Ovary (tissue), 3 donors: ENCODE measurements around the gene NUP50.

ENCODE experiments used
- POLR2A ChIP-seq: fragments of 450-650 bp; IDR thresholded peaks from one replicate; pipeline ENCODE4 v1.6.1; 2017; ENCODE audit warnings: antibody characterized with exemption, mild to moderate bottlenecking, moderate library complexity
- TF ChIP-seq, protein P1 (sequence below), 3 donors: fragments of 450-650 bp in 2 of 3; fragments of 200-600 bp in 1 of 3; IDR thresholded peaks; one replicate each; pipeline versions ENCODE4 v1.5.1 to v1.8.0; 2016 to 2022; ENCODE audit warnings: antibody characterized with exemption in 3 of 3, mild to moderate bottlenecking in 1 of 3
- donor health status: DM: no; HTN: no; CAD: no.

DNA sequence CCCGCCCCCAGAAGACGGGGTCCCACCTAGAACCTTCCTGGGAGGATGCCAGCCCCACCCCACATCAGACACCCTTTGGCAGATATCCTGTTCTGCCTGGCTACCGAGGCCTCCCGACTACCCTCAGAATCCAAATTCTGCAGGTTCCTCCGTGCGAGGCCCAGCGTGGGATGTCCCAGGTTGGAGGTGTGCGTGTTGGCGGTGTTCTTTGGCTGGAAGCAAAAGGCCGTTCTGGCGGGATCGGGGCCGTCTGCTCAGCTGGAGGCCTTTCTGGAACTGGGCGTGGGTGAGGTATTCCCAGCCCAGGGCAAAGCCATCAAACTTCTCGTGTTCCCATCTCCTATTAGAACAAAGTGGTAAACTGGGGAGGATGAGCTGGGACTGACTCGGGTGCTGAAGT is 32.6 kb downstream of the NUP50 start:
- TF ChIP-seq, protein P1, sequence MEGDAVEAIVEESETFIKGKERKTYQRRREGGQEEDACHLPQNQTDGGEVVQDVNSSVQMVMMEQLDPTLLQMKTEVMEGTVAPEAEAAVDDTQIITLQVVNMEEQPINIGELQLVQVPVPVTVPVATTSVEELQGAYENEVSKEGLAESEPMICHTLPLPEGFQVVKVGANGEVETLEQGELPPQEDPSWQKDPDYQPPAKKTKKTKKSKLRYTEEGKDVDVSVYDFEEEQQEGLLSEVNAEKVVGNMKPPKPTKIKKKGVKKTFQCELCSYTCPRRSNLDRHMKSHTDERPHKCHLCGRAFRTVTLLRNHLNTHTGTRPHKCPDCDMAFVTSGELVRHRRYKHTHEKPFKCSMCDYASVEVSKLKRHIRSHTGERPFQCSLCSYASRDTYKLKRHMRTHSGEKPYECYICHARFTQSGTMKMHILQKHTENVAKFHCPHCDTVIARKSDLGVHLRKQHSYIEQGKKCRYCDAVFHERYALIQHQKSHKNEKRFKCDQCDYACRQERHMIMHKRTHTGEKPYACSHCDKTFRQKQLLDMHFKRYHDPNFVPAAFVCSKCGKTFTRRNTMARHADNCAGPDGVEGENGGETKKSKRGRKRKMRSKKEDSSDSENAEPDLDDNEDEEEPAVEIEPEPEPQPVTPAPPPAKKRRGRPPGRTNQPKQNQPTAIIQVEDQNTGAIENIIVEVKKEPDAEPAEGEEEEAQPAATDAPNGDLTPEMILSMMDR (IDR thresholded peaks at IDR 0.05): no peak
- no peak for TF ChIP-seq POLR2A
